Kidney (tissue), 14 donors: ENCODE data around the gene STOX1. TPM values are rescaled to one million over a fixed set of nuclear protein-coding genes. Genes with fewer than 3 reads are reported as not detected.
"Not testable (repeated sequence)": the region's sequence is repeated elsewhere in the genome, so short reads cannot be mapped to it uniquely, and the experiment has no call there.

Source experiments
- DNase-seq, 5 donors: peaks; one replicate each; pipeline ENCODE4 v3.0.0-alpha.2; 2013 to 2020
- FAIRE-seq: peaks from 2 replicates; lab custom pipeline; 2012; peaks lifted over from hg19 to GRCh38; lab: Jason Lieb, UNC
- H3K27ac ChIP-seq, 2 donors: one replicate each; pipeline ENCODE4 v1.7.0; 2013; ENCODE audit warnings: low read depth in 2 of 2, low read length in 2 of 2, inconsistent platforms in 1 of 2
- H3K27me3 ChIP-seq: one replicate; pipeline ENCODE4 v1.7.1; 2013; ENCODE audit warnings: low read length, inconsistent platforms; ENCODE audit not compliant: control insufficient read depth, insufficient read depth
- H3K36me3 ChIP-seq, 3 donors: one replicate each; pipeline versions ENCODE4 v1.7.0 to v1.7.1; 2013; ENCODE audit warnings: low read length in 3 of 3, control low read depth in 1 of 3, inconsistent platforms in 1 of 3; ENCODE audit not compliant: insufficient read depth in 3 of 3, control insufficient read depth in 2 of 3
- H3K4me1 ChIP-seq, 3 donors: one replicate each; pipeline versions ENCODE4 v1.7.0 to v1.7.1; 2013; ENCODE audit warnings: low read length in 3 of 3, inconsistent platforms in 1 of 3, low read depth in 1 of 3; ENCODE audit not compliant: control insufficient read depth in 2 of 3, insufficient read depth in 2 of 3
- H3K4me3 ChIP-seq, 3 donors: one replicate each; pipeline versions ENCODE4 v1.7.0 to v1.8.1; 2013; ENCODE audit warnings: low read length in 3 of 3, control low read depth in 1 of 3, inconsistent platforms in 1 of 3
- H3K9ac ChIP-seq, 3 donors: one replicate each; pipeline versions ENCODE4 v1.7.0 to v1.7.1; 2013; ENCODE audit warnings: low read length in 3 of 3, control low read depth in 1 of 3, inconsistent platforms in 1 of 3
- H3K9me3 ChIP-seq, 3 donors: one replicate each; pipeline versions ENCODE4 v1.7.0 to v1.7.1; 2013; ENCODE audit warnings: low read length in 3 of 3, control low read depth in 1 of 3, inconsistent platforms in 1 of 3; ENCODE audit not compliant: control insufficient read depth in 2 of 3, insufficient read depth in 1 of 3
- CTCF ChIP-seq: IDR thresholded peaks from 3 replicates; pipeline ENCODE4 v1.5.1; 2012; ENCODE audit warnings: mild to moderate bottlenecking, moderate library complexity, borderline replicate concordance; ENCODE audit not compliant: insufficient read depth; ENCODE audit errors: extremely low read depth
- intact Hi-C: fragments of 100-400 bp; cut with DNase I; formaldehyde crosslinking; loops from one replicate; pipeline ENCODE4 v1.11.1; 2022
- polyA plus RNA-seq: library from polyadenylated mRNA; stranded (reverse); fragments of 350-450 nt; fragmentation: Illumina TruSeq; extraction: RNeasy Lipid Tissue Mini Kit (QIAGEN cat#74804); gene quantifications from one replicate; pipeline ENCODE4 v1.2.3, GENCODE V29; 2014; ENCODE audit warnings: low read depth, low replicate concordance; ENCODE audit not compliant: insufficient read depth
- total RNA-seq: library from RNA; stranded (reverse); fragmentation: NEBNext Ultra II Directional; extraction: Animal tissue kit (Norgen Biotek cat#: 25700); gene quantifications from one replicate; pipeline ENCODE4 v1.2.1, GENCODE V29; 2021
- donor health status: control.
- donor health status: control.
- donor health status: control.
- donor health status: control.
- donor health status: control.
- donor health status: DM: yes; HTN: yes; CAD: no.
- donor health status: Normal renal cell carcinoma (clear cell type).

STOX1 gene
- total and polyA plus RNA-seq, 2 donors from 2014 or later: 1.5 TPM

DNA sequence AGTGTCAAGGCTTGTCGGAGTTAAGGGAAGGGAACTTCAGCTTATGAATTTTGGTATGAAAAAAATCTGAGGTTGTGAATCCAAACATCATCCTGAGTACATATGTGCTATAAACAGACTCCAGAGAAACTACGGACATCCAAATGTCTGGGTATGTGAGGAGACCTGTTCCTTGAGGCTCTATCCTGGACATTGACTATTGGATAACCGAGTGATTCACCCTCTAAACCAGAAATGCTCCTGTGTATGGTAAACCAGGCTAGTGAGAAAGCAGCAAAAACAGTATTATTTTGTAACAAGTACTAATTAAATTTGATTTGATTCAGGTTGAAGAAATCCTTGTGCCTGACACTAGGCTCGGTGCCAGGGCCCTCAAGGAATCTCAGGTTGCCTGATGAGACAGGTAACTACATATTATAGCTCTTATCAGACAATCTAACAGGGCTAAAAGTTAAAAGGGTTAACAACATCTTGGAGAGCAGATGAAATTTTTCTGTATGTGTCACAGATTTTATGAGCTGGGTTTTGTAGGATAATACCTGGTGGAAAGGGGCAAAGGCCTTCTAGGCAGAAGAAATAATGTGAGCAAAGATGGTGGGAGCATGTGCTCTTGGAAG lies 10.4 kb upstream of the STOX1 start:
- TF ChIP-seq CTCF: no peak
- no peaks in the 10 kb centered on the region for H3K27me3 ChIP-seq
- intact Hi-C loops: no loop called here
- no peaks in the 10 kb centered on the region for H3K36me3 ChIP-seq
- no peak for DNase-seq
- H3K4me3 ChIP-seq: no peak overlapping the region
- no peak for FAIRE-seq
- no peaks in the 10 kb centered on the region for H3K9me3 ChIP-seq
- H3K27ac ChIP-seq: no peak overlapping the region
- H3K9ac ChIP-seq: no peak overlapping the region
- H3K4me1 ChIP-seq: no peaks in the 10 kb centered on the region

- H3K27ac ChIP-seq, H3K4me3 ChIP-seq, H3K36me3 ChIP-seq, H3K4me1 ChIP-seq, intact Hi-C loops, H3K9ac ChIP-seq, H3K27me3 ChIP-seq, FAIRE-seq, H3K9me3 ChIP-seq, DNase-seq: not testable (repeated sequence)
Measured at GRCh38 chr10:68820359-68820758, 7.0 kb upstream of the STOX1 start.

DNA sequence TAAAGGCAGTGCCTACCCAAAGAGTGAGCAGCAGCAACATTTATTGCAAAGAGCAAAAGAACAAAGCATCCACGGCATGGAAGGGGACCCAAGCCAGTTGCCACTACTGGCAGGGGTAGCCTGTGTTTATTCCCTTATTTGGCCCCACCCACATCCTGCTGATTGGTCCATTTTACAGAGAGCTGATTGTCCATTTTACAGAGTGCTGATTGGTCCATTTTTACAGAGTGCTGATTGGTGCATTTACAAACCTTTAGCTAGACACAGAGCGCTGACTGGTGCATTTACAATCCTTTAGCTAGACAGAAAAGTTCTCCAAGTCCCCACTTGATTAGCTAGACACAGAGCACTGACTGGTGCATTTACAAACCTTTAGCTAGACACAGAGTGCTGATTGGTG lies 4.7 kb upstream of the STOX1 start:
- H3K9me3 ChIP-seq, FAIRE-seq, H3K9ac ChIP-seq, H3K27me3 ChIP-seq, DNase-seq, intact Hi-C loops, H3K4me3 ChIP-seq, H3K4me1 ChIP-seq, H3K27ac ChIP-seq, H3K36me3 ChIP-seq: not testable (repeated sequence)

GRCh38 chr10:68827592-68827959 lies 245 bp downstream of the STOX1 start:
- H3K4me1 ChIP-seq, H3K4me3 ChIP-seq, H3K27ac ChIP-seq, DNase-seq, intact Hi-C loops, H3K36me3 ChIP-seq, H3K9me3 ChIP-seq, H3K9ac ChIP-seq, H3K27me3 ChIP-seq, FAIRE-seq: not testable (repeated sequence)

- intact Hi-C loops, H3K4me1 ChIP-seq, H3K9ac ChIP-seq, H3K27me3 ChIP-seq, H3K27ac ChIP-seq, FAIRE-seq, H3K9me3 ChIP-seq, H3K36me3 ChIP-seq: not testable (repeated sequence)
- peak; percentile 23 to 74 (median 50) for DNase-seq
- peak overlapping the region; percentile 13 to 45 (median 44) for H3K4me3 ChIP-seq
Measured at GRCh38 chr10:68828083-68828601, 811 bp downstream of the STOX1 start.
